Calu3 (cell line): ENCODE data around the gene ANKRD40. TPM values are rescaled to one million over a fixed set of nuclear protein-coding genes. Genes with fewer than 3 reads are reported as not detected.

Experiments used
- BruUV-seq: library from RNA; stranded (reverse); fragments of 400-500 nt; replicated peaks from 2 replicates; lab custom pipeline; 2021; lab: Mats Ljungman, UMichigan
- CTCF ChIA-PET: fragments of 300-600 bp; sonication (Branson Sonifier 250); formaldehyde crosslinking; loops from one replicate; lab custom pipeline; 2022; ENCODE audit warnings: antibody characterized with exemption; lab: Charles Lee
- DNase-seq: peaks from one replicate; pipeline ENCODE4 v3.0.0; 2022
- H3K27ac Mint-ChIP-seq: one replicate; pipeline ENCODE4 v1.8.0; 2022; ENCODE audit warnings: mixed read lengths; ENCODE audit not compliant: unreplicated experiment
- H3K27me3 Mint-ChIP-seq: one replicate; pipeline ENCODE4 v1.8.0; 2022; ENCODE audit warnings: mixed read lengths; ENCODE audit not compliant: unreplicated experiment
- H3K36me3 Mint-ChIP-seq: one replicate; pipeline ENCODE4 v1.8.0; 2022; ENCODE audit warnings: mild to moderate bottlenecking, moderate library complexity, mixed read lengths; ENCODE audit not compliant: insufficient read depth, unreplicated experiment
- H3K4me1 Mint-ChIP-seq: one replicate; pipeline ENCODE4 v1.8.0; 2022; ENCODE audit warnings: mild to moderate bottlenecking, low read depth, mixed read lengths; ENCODE audit not compliant: unreplicated experiment
- H3K4me3 Mint-ChIP-seq: one replicate; pipeline ENCODE4 v1.8.0; 2022; ENCODE audit warnings: mild to moderate bottlenecking, low read depth, moderate library complexity, mixed read lengths; ENCODE audit not compliant: unreplicated experiment
- H3K9me3 Mint-ChIP-seq: one replicate; pipeline ENCODE4 v1.8.0; 2022; ENCODE audit warnings: low read depth, mixed read lengths; ENCODE audit not compliant: unreplicated experiment
- CTCF ChIP-seq: fragments of 200-600 bp; IDR thresholded peaks from one replicate; pipeline ENCODE4 v1.8.0; 2022; ENCODE audit warnings: antibody characterized with exemption; ENCODE audit not compliant: unreplicated experiment
- intact Hi-C: fragments of 100-400 bp; cut with micrococcal nuclease; formaldehyde crosslinking; loops from one replicate; pipeline ENCODE4 v1.10.0; 2022; ENCODE audit not compliant: unreplicated experiment
- total RNA-seq: library from RNA; stranded (reverse); gene quantifications from 2 replicates; pipeline ENCODE4 v1.2.3, GENCODE V29; 2022

ANKRD40 gene
- total RNA-seq, 1 experiment from 2014 or later, result 68.5 TPM

GRCh38 chr17:50680126-50680525 lies 27.6 kb downstream of the ANKRD40 start:
- Mint-ChIP-seq H3K27me3 (no peaks in the 10 kb centered on the region), H3K36me3 (peaks cover 36% of the 10 kb centered on the region), H3K4me1 (peaks cover 40% of the 10 kb centered on the region), H3K4me3 (no peak overlapping the region), H3K9me3 (no peaks in the 10 kb centered on the region), H3K27ac (no peak overlapping the region)
- intact Hi-C loops, result no loop called here
- CTCF ChIA-PET, result interaction anchor here (0.6 to 2.1 kb wide), 2 partner anchors 9 to 49 kb away, joined by 3 to 5 read pairs; no protein-coding TSS in a partner anchor
- DNase-seq, result no peak
- TF ChIP-seq CTCF, result no peak
- BruUV-seq, result no TSS peak

- Mint-ChIP-seq H3K9me3 (no peaks in the 10 kb centered on the region), H3K4me3 (no peak overlapping the region), H3K27me3 (no peaks in the 10 kb centered on the region), H3K4me1 (peaks cover 35% of the 10 kb centered on the region), H3K36me3 (peaks cover 32% of the 10 kb centered on the region), H3K27ac (no peak overlapping the region)
- BruUV-seq, result TSS peak; percentile 10
- intact Hi-C loops, result no loop called here
- CTCF ChIA-PET, result interaction anchor here (0.7 to 1.1 kb wide), 2 partner anchors 9 to 122 kb away, joined by 3 read pairs; no protein-coding TSS in a partner anchor
- TF ChIP-seq CTCF, result no peak
- no peak for DNase-seq
These were observed 28.6 kb downstream of the ANKRD40 start for GRCh38 chr17:50679008-50679544.

GRCh38 chr17:50677851-50678375 lies 29.8 kb downstream of the ANKRD40 start:
- intact Hi-C loops, result no loop called here
- no TSS peak for BruUV-seq
- peaks cover 40% of the 10 kb centered on the region for H3K36me3 Mint-ChIP-seq
- TF ChIP-seq CTCF, result no peak
- CTCF ChIA-PET, result no interaction called here
- no peak overlapping the region for H3K27ac Mint-ChIP-seq
- no peak for DNase-seq
- no peaks in the 10 kb centered on the region for H3K27me3 Mint-ChIP-seq
- H3K4me1 Mint-ChIP-seq, result peaks cover 42% of the 10 kb centered on the region
- H3K9me3 Mint-ChIP-seq, result no peaks in the 10 kb centered on the region
- no peak overlapping the region for H3K4me3 Mint-ChIP-seq

GRCh38 chr17:50676065-50676975 lies 31.4 kb downstream of the ANKRD40 start:
- BruUV-seq, result no TSS peak
- intact Hi-C loops, result no loop called here
- H3K27me3 Mint-ChIP-seq, result no peaks in the 10 kb centered on the region
- no peak for DNase-seq
- no peaks in the 10 kb centered on the region for H3K9me3 Mint-ChIP-seq
- peaks cover 38% of the 10 kb centered on the region for H3K36me3 Mint-ChIP-seq
- H3K4me1 Mint-ChIP-seq, result peaks cover 35% of the 10 kb centered on the region
- TF ChIP-seq CTCF, result no peak
- H3K4me3 Mint-ChIP-seq, result no peak overlapping the region
- no peak overlapping the region for H3K27ac Mint-ChIP-seq
- CTCF ChIA-PET, result interaction anchor here (0.5 kb wide), 1 partner anchor 53 kb away, joined by 4 read pairs; no protein-coding TSS in a partner anchor
